PC-3 (cell line): Measurements from ENCODE around the gene PDZRN4.

Experiments used
- CTCF ChIP-seq: fragments of 300-600 bp; sonication (generic); conservative IDR thresholded peaks from 2 replicates; pipeline ENCODE4 v1.5.1; 2017; ENCODE audit warnings: antibody characterized with exemption, low read depth, mild to moderate bottlenecking, low read length
- EZH2 ChIP-seq: fragments of 300-600 bp; sonication (generic); IDR thresholded peaks from one replicate; pipeline ENCODE4 v1.6.1; 2017; ENCODE audit warnings: antibody characterized with exemption, mild to moderate bottlenecking, low read length; ENCODE audit not compliant: unreplicated experiment
- EZH2phosphoT487 ChIP-seq: fragments of 300-600 bp; sonication (generic); IDR thresholded peaks from 2 replicates; pipeline ENCODE4 v1.6.1; 2018; ENCODE audit warnings: mild to moderate bottlenecking, antibody characterized with exemption, low read length, borderline replicate concordance

GRCh38 chr12:41224066-41224465 lies 35.9 kb downstream of the PDZRN4 start:
- TF ChIP-seq CTCF (no peak), EZH2 (no peak), EZH2phosphoT487 (no peak)
